ENCODE results near the gene FUOM.

FUOM gene

GRCh38 chr10:133309720-133310398 lies 48.0 kb downstream of the FUOM start:
- H3K27ac Mint-ChIP-seq = no peak overlapping the region
- ATAC-seq = no peak
- H3K9me3 Mint-ChIP-seq = no peaks in the 10 kb centered on the region
- H3K27me3 Mint-ChIP-seq = no peaks in the 10 kb centered on the region
- DNase-seq = no peak
- H3K4me3 Mint-ChIP-seq = peak overlapping the region; percentile 72 to 90
- peaks cover 43% of the 10 kb centered on the region for H3K4me1 Mint-ChIP-seq

- peaks cover 39% of the 10 kb centered on the region for H3K4me1 Mint-ChIP-seq
- ATAC-seq (peak; percentile 82), DNase-seq (peak; percentile 91 to 94)
- H3K27ac Mint-ChIP-seq = peak overlapping the region in 1 of 2 donors; percentile 95
- no peaks in the 10 kb centered on the region for H3K9me3 Mint-ChIP-seq
- no peaks in the 10 kb centered on the region for H3K27me3 Mint-ChIP-seq
- H3K4me3 Mint-ChIP-seq = peak overlapping the region; percentile 72 to 90
These were observed 48.6 kb downstream of the FUOM start for GRCh38 chr10:133309100-133309719.

- peak; percentile 90 to 93 for DNase-seq
- Mint-ChIP-seq H3K4me1 (peaks cover 41% of the 10 kb centered on the region), H3K9me3 (no peaks in the 10 kb centered on the region), H3K27ac (peak within 1 kb of the TSS; percentile 98 to 99), H3K27me3 (no peaks in the 10 kb centered on the region), H3K4me3 (peak within 1 kb of the TSS; percentile 95)
- ATAC-seq = peak; percentile 88
These were observed 49.3 kb downstream of the FUOM start, which contains the start of the genes TUBGCP2 and ZNF511 for GRCh38 chr10:133308421-133309099. TSS of gene TUBGCP2 (minus strand) at chr10:133308872. CDS start at chr10:133302941, 5,931 bp downstream. TSS of gene ZNF511 (plus strand) at chr10:133308914. CDS start at chr10:133308944, 30 bp downstream.

- no peaks in the 10 kb centered on the region for H3K27me3 Mint-ChIP-seq
- peak overlapping the region; percentile 95 for H3K4me3 Mint-ChIP-seq
- ATAC-seq (peak; percentile 70), DNase-seq (peak; percentile 75 to 87)
- H3K4me1 Mint-ChIP-seq = peaks cover 45% of the 10 kb centered on the region
- H3K27ac Mint-ChIP-seq = peak overlapping the region; percentile 98 to 99
- no peaks in the 10 kb centered on the region for H3K9me3 Mint-ChIP-seq
These were observed 49.9 kb downstream of the FUOM start for GRCh38 chr10:133307776-133308420.

- Mint-ChIP-seq H3K4me3 (peak overlapping the region; percentile 95), H3K27me3 (no peaks in the 10 kb centered on the region), H3K9me3 (no peaks in the 10 kb centered on the region), H3K4me1 (peaks cover 45% of the 10 kb centered on the region), H3K27ac (peak overlapping the region in 1 of 2 donors; percentile 80)
- ATAC-seq = no peak
- DNase-seq = no peak
These were observed 50.9 kb downstream of the FUOM start for GRCh38 chr10:133306941-133307379.

- Mint-ChIP-seq H3K27me3 (no peaks in the 10 kb centered on the region), H3K4me1 (peaks cover 45% of the 10 kb centered on the region), H3K9me3 (no peaks in the 10 kb centered on the region), H3K4me3 (no peak overlapping the region), H3K27ac (no peak overlapping the region)
- DNase-seq = no peak
- no peak for ATAC-seq
These were observed 51.7 kb downstream of the FUOM start for GRCh38 chr10:133306097-133306476.

Measured in stimulated activated naive CD8-positive, alpha-beta T cell treated with anti-CD3 and anti-CD28 coated beads, Interleukin-15, amount 100 ng/mL, for 72 hours (primary cell).